ENCODE measurements around the gene RXRA.

Gene RXRA

DNA sequence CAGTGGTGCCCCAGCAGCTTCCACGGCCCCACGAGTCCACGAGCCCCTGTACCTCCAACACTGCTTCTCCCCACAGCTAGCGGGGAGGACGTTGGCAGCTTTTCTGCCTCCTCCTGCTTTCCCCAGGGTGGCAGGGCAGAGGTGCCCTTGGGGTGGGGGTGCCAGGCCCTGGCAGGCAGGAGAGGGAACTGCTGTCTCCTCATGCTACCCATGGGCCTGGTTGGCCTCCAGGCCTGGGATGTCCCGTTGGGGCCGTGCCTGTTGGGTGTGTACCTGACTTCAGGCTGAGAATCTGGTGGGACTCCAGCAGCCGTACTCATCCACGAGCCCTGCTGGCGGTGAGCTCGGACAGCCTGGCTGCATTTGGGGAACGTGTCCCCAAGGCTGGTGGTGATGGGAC, 27.3 kb downstream of the RXRA start:
- no peak for DNase-seq (ENCODE audit: low read depth)

DNA sequence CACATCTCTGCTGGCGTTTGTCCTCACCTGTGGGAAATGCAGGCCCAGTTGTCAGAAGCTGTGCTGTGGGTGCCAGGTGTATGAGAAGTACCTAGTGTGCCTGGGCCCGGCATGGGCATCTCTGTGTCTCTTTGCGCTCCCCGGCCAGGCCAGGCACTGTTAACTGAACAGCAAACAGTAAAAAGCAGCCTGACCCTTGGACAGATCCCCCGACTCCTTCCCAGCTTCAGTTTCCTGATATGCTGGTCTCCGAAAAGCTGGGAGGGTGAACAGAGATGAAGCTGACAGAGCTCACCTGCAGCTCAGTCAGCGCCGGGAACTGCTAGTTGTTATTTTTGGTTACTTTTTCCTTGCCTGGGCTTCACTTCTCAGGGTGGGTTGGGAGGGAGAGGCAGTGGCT, 28.9 kb downstream of the RXRA start:
- no peak for DNase-seq (ENCODE audit: low read depth)

DNA sequence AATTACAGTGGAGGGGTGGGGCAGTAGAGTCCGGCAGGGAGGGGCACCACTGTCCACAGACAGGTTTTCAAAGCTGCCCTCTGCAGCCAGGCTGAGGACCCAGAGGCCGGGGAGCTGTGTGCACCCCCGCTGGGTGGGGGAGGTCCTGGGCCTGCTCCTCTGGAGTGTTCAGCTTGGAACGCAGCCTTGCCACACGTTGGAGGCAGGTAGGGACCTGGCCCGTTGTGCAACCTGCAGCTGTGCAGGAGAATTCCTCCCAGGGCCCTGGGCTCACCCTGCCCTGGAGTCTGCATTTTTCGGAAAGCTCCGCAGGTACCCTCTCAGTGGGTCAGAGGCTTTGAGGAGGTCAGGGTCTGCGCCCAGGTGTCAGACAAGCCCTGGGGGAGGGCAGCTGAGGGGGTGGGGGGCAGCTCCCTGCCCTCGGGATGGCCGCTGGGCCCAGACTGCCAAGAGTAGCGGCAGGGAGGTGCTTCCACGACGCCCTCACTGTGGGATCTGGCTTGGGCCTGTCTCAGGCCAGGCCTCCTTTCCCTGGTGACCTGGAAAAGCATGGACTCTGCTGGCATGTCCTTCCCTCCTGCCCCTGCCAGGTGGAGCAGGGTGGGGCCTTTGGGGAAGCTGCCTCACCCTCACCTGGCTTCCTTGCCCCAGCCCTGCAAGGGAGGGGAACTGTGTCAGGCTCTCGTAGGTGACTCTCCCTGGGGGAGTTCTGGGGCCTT, 29.5 kb downstream of the RXRA start:
- DNase-seq (ENCODE audit: low read depth): no peak

DNA sequence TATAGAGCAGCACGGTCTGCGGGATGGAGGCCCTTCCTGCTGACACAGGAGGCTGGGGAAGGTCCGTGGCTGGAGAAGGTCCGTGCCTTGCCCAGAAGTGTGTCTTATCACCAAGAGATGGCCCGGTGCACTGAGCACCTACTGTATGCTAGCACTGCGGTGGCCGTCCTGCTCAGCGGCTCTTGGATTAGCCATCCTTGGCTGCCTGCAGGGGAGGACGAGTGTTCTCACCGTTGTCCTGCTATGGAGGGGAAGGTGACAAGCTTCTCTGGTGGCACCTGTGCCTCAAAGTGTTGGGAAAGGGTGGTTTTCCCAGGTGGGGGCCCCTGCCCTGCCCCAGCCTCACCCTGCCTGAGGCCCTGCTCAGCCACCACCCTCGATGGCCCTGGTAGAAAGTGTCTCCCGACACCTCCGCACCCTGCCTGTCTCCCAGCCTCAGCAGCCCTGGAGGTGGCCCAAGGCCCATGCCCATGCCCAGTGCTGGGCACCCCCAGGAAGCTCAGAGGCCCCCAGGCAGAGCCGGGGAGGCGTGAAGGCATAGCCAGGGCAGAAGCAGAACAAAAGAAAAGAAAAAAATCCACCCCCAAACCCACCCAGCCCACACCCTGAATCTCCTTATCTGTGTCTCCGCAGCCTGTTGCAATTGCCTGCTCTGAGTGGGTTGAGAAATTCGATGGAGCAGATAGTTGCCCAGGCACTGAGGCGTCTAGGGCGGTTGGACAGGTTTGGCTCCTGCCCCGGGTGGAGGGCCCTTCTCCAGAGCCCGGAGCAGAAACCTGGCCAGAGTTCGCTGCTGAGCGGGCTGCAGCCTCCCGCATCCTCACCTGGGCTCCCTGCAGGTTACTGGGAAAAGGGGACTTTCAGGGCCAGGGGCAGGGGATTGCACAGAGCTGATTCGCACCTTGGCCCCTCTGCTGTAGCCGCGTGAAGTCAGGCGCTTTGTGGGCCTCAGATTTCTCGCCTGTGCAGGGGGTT, 30.5 kb downstream of the RXRA start:
- DNase-seq (ENCODE audit: low read depth): no peak

DNA sequence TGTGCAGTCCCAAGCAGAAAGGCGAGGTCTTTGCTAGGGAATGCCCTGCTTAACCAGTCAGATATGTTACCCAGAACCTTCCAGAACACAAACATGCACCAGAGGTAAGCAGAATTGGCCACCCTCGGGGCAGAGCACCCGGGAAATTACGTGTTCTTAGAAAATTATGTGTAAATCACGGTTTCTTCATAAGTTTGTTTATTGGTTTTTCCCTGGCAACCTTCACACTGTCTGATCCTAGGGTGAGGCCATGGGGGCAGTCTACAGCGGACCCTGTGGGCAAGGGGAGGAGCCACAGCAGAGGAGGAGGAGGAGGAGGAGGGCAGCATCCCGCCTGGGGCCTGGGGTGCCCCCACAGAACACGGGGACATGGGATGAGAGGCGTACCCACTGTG, 31.4 kb downstream of the RXRA start:
- no peak for DNase-seq (ENCODE audit: low read depth)

GRCh38 chr9:134358026-134358661, 31.9 kb downstream of the RXRA start:
- DNase-seq (ENCODE audit: low read depth): no peak

DNA sequence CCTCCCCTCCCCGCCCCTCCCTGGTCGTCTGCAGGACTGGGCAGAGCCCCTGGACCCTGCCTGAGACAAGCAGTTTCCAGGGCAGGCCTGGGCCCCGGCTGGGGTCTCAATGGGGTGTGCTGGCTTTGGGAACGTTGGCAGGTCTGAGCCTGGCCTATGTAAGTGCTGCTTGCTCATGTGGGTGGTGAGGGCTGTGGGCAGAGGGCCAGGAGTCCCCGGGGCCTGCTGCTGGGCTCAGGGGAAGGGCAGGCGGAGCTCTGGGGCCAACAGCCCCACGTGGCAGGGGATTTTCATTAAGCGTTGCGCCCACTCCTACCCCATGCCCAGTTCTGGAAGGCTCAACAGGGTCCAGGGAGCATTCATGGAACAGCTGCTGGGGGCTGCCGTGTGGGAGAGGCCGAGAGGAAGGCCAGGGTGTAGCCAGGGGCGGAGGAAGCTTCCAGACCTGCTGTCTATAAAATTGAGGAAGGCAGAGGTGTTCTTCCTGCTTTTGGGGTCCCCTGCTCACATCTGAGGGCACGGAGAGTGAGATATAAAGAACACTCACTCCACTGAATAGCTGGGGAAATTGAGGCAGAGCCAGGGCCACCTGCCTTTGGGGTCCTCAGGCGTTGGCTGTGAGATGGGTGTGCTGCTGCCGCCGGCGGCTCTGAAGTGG, 32.5 kb downstream of the RXRA start:
- no peak for DNase-seq (ENCODE audit: low read depth)

- no peak for DNase-seq (ENCODE audit: low read depth)
These were observed 33.4 kb downstream of the RXRA start for GRCh38 chr9:134359493-134360179.

DNA sequence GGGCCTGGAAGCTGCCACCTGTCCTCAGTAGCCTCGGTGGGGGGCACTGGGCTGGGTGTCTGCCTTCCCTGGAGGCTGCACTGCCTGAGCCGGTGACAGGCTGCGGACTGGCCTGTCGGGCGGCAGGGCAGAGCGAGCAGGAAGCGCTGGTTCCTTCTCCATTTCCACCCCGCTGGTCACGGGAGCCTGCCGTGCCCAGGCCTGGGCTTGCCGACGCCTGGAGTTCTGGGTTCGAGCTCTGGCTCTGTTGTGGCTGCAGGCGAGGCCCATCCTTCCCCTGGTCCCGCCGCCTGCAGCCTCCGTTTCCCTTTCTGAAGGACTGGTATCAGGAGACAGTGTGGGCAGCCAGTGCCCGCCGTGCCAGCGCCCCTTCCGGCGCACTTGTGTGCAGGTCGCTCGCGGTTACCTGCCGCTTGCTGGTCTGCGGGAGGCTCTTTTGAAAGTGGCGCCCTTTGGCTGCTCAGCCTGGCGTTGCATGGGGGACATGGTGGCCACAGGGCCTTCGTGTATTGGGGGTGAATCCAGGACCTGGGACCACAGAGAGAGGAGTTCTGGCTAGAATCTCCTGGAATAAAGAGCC, 34.0 kb downstream of the RXRA start:
- no peak for DNase-seq (ENCODE audit: low read depth)

- DNase-seq (ENCODE audit: low read depth): no peak
These were observed 34.6 kb downstream of the RXRA start for GRCh38 chr9:134360897-134361296.

DNA sequence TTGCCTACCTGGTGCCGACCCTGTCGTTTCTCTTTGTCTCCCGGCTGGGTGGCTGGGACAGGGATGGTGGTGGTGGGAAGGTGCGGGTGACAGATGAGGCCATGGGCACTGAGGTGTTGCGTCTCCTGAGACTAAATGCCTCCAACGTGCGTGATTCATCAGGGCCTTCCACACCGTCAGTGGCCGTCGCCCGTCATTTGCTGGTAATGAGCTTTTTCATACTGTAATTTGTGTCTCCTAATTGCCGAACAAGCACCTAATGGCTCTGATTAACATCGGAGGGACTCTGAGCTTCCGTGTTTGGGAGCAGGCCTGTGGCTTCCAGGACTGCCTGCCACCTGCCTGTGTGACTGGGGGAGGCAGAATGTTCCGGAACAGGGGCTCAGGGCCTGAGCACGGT, 35.2 kb downstream of the RXRA start:
- no peak for DNase-seq (ENCODE audit: low read depth)

DNA sequence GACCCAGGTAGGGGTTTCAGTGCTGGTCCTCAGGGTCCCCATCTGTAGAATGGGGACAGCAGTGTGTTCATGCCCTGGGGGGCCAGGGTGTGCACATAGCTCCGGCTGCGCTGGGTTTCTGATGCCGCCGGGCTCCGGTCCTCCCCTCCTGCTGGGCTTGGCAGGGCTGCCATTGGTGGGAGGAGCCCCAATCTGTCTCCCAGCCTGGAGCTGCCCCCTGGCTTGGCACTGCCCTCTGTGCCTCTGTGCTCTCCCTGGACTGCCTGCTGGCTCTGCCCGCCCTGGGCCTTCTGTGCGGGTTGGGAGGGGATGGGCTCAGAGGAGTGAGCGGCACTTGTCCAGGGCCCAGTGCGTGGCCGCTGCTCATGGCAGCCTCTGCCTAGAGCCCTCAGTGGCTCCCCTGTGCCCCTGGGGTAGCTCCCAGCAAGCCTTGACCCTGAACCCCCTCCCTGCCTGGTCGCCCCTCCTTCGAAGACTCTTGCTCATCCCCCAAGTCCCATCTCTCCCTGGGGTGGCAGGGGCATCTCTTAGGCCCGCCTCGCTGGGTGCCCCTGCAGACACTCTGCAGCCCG, 35.7 kb downstream of the RXRA start:
- no peak for DNase-seq (ENCODE audit: low read depth)

DNA sequence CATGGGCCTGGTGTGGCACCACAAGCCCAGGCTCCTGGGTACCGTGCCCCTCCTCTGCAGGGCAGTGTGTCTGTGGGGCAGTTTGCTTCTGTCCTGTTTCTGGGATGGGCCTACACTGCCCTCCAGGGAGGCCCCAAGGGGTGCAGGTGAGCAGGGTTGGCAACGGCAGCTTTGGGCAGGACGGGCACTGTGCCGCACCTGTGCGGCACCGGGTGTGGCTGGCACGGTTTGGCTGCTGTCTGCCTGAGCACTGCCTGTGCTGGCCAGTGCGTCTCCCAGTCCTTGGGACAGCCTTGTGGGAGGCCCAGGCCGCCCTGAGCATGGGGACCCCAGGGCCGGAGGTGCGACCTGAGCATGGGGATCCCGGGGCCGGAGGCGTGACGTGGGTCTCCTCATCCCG, 37.2 kb downstream of the RXRA start:
- no peak for DNase-seq (ENCODE audit: low read depth)

GRCh38 chr9:134364391-134365114, 38.3 kb downstream of the RXRA start:
- DNase-seq (ENCODE audit: low read depth): no peak

DNA sequence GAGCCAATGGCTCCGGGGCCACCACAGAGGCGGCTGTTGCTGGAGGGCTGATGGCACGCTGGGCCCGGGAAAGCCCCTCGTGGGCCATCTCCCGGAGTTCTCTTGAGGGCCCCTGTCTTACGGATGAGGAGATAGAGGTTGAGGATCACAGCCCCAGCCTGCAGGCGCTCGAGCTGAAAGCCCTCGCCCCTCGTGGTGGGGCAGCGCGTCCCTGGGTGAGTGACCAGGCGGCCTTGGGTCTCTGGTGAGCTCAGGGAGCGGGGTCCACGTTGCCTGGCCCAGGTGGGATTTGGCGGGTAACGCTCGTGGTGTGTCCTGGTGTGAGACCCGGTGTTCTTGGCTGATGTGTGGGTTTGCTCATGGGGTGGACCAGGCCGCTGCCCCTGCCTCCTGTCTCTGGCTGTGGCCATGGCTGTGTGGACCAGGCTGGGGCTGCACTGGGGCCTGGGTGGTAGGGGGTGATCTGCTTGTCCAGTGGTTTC, 38.9 kb downstream of the RXRA start:
- DNase-seq (ENCODE audit: low read depth): no peak

- no peak for DNase-seq (ENCODE audit: low read depth)
These were observed 39.6 kb downstream of the RXRA start for GRCh38 chr9:134365791-134366222.

- DNase-seq (ENCODE audit: low read depth): no peak
These were observed 40.2 kb downstream of the RXRA start for GRCh38 chr9:134366223-134367031.

DNA sequence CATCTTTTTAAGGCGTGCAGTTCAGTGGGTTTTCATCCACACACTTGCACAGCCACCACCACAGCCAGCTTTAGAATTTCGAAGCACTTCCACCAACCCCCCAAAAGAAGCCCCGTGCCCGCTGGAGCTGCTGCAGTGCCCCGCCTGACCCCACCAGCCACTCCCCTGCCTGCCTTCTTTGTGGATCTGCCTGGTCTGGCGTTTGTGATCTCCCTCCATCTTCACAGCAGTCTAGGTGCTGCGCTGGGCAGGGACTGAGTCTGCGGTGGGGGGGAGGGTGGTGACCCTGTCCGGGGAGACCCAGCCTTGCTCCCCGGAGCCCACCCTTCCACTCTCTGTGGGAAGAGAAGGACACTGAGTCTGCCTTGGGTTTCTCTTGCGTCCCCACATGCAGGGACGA, 40.8 kb downstream of the RXRA start:
- DNase-seq (ENCODE audit: low read depth): no peak

DNA sequence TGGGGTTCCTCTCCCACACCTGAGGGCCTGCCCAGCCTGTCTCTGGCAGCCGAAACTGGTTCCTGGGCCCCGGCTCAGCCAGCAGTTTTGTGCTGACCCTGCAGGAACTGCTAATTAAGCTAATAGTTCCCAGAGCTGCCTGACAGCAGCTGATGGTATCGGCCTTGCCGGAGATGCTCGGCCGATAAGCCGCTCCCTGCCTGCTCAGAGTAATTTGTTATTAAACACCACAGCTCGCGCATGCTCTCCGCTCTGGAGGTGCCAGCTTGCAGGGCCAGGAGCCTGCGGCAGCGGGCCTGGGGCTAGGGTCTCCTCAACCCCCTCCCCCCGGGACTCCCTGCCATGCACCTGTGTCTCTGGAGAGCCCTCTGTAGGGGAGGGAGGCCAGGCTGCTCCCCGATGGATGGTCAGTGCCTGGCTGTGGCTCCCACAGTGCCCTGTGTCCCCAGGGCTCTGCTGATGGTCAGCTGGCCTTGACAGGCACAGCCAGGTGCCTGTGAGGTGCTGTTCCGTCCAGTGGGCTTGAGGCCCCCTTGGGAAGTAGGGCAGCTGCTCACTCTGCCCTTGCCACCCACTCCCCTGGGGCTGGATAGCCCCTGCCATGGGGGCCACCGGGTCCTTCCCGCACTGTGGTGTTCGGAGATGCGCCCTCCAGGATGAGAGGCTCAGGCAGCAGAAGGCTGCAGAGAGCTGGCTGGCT, 41.7 kb downstream of the RXRA start:
- no peak for DNase-seq (ENCODE audit: low read depth)
